ENCODE data around the gene ZZZ3. TPM values are rescaled to one million over a fixed set of nuclear protein-coding genes. Genes with fewer than 3 reads are reported as not detected.

The ZZZ3 gene
- 48.8 and 48.9 TPM in 2 replicates for total RNA-seq (ENCODE audit: low replicate concordance)

GRCh38 chr1:77682460-77683159 is at the start of gene ZZZ3:
Gene ZZZ3, minus strand, starts transcription at chr1:77682658. Its CDS starts 49,304 bp downstream, at chr1:77633354.

Other genes with a start within 250 kb of the ZZZ3 start
- gene USP33, start 77.2 kb upstream of the ZZZ3 start, total RNA-seq (ENCODE audit: low replicate concordance): 52.1 and 55.2 TPM in 2 replicates
- gene MIGA1, start 97.0 kb upstream of the ZZZ3 start, total RNA-seq (ENCODE audit: low replicate concordance): 7.8 and 9.7 TPM in 2 replicates
- 2.0 and 9.2 TPM in 2 replicates for gene NEXN, start 206.0 kb upstream of the ZZZ3 start, total RNA-seq (ENCODE audit: low replicate concordance)

Data from smooth muscle cell of the coronary artery (primary cell).